ENCODE results near the gene RERG.

DNA sequence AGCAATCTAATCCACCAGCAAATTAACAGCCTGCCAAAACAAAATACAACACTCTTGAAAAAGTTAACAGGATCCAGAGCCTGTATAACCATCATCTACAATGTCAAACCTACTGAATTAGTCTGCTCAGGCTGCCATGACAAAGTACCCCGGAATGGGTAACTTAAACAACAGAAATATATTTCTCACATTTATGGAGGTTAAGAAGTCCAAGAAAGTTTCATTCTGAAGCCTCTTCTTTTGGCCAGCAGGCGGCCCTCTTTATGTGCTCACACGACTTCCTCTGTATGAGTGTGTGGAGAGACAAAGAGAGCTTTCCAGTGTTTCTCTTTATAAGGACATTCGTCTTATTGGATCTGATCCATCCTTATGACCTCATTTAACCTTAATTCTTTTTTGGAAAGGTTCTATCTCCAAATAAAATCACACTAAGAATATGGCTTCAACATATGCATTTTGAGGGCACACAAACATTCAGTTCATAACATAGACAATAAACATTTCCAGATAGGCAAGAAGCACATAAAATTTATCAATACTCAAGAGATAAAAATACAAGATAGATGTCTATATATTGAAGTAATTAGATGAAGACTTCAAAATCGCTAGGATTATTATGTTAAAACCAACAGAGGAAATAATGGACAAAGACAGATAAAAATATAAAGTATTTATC lies 5.9 kb upstream of the RERG start:
- TF ChIP-seq, protein P1, sequence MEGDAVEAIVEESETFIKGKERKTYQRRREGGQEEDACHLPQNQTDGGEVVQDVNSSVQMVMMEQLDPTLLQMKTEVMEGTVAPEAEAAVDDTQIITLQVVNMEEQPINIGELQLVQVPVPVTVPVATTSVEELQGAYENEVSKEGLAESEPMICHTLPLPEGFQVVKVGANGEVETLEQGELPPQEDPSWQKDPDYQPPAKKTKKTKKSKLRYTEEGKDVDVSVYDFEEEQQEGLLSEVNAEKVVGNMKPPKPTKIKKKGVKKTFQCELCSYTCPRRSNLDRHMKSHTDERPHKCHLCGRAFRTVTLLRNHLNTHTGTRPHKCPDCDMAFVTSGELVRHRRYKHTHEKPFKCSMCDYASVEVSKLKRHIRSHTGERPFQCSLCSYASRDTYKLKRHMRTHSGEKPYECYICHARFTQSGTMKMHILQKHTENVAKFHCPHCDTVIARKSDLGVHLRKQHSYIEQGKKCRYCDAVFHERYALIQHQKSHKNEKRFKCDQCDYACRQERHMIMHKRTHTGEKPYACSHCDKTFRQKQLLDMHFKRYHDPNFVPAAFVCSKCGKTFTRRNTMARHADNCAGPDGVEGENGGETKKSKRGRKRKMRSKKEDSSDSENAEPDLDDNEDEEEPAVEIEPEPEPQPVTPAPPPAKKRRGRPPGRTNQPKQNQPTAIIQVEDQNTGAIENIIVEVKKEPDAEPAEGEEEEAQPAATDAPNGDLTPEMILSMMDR (IDR thresholded peaks at IDR 0.05; ENCODE audit: insufficient read depth, low read length, poor library complexity, severe bottlenecking) = peak; percentile 61
- no peak for TF ChIP-seq EZH2phosphoT487 (conservative IDR thresholded peaks at IDR 0.05; ENCODE audit: low read length)

Measured in SU-DHL-6 (cell line).